GM23338 (cell line): ENCODE results near the gene GRK5. TPM values are rescaled to one million over a fixed set of nuclear protein-coding genes. Genes with fewer than 3 reads are reported as not detected.

Source experiments
- ATAC-seq: fragments of 200-7000 bp; cut with Tn5 transposase; 3 replicates; pipeline ENCODE4 v1.9.1; 2020
- DNase-seq: peaks from one replicate; pipeline ENCODE4 v3.0.0-alpha.2; 2015; ENCODE audit warnings: low spot score
- H2AFZ ChIP-seq: fragments of 200-600 bp; sonication (generic); 2 replicates; pipeline ENCODE4 v1.8.0; 2016; ENCODE audit warnings: antibody characterized with exemption, mild to moderate bottlenecking, moderate library complexity
- H3F3A ChIP-seq: fragments of 200-600 bp; sonication (generic); replicated peaks from 2 replicates; pipeline ENCODE4 v1.8.0; 2017; ENCODE audit warnings: antibody characterized with exemption, mixed run types, low read depth
- H3K27ac ChIP-seq: fragments of 200-600 bp; sonication (generic); 2 replicates; pipeline ENCODE4 v1.6.1; 2016; ENCODE audit warnings: low read depth
- H3K27me3 ChIP-seq: fragments of 200-600 bp; sonication (generic); 2 replicates; pipeline ENCODE4 v1.8.0; 2016; ENCODE audit warnings: mild to moderate bottlenecking, mixed run types, moderate library complexity; ENCODE audit not compliant: insufficient read depth
- H3K36me3 ChIP-seq: fragments of 200-600 bp; sonication (generic); 2 replicates; pipeline ENCODE4 v1.8.0; 2016; ENCODE audit warnings: mild to moderate bottlenecking; ENCODE audit not compliant: insufficient read depth
- H3K4me1 ChIP-seq: fragments of 200-600 bp; sonication (generic); 2 replicates; pipeline ENCODE4 v1.8.0; 2016; ENCODE audit warnings: mild to moderate bottlenecking, moderate library complexity; ENCODE audit not compliant: insufficient read depth
- H3K4me2 ChIP-seq: fragments of 200-600 bp; sonication (generic); 2 replicates; pipeline ENCODE4 v1.7.1; 2017; ENCODE audit warnings: mixed run types
- H3K4me3 ChIP-seq: fragments of 200-600 bp; sonication (generic); 2 replicates; pipeline ENCODE4 v1.6.1; 2016; ENCODE audit warnings: mixed run types
- H3K79me2 ChIP-seq: fragments of 200-600 bp; sonication (generic); replicated peaks from 2 replicates; pipeline ENCODE4 v1.8.0; 2017; ENCODE audit warnings: mild to moderate bottlenecking; ENCODE audit not compliant: insufficient read depth
- H3K9me2 ChIP-seq: fragments of 200-600 bp; sonication (generic); 2 replicates; pipeline ENCODE4 v1.8.0; 2017; ENCODE audit not compliant: insufficient read depth
- H4K20me1 ChIP-seq: fragments of 200-600 bp; sonication (generic); replicated peaks from 2 replicates; pipeline ENCODE4 v1.8.0; 2017; ENCODE audit warnings: mild to moderate bottlenecking; ENCODE audit not compliant: insufficient read depth
- H3K27ac Mint-ChIP-seq: 2 replicates; pipeline ENCODE4 v1.8.0; 2020; ENCODE audit warnings: inconsistent platforms, mild to moderate bottlenecking, moderate library complexity, mixed read lengths
- H3K27me3 Mint-ChIP-seq: 3 replicates; pipeline ENCODE4 v1.8.0; 2022; ENCODE audit warnings: low read depth, mild to moderate bottlenecking, moderate library complexity, mixed read lengths, inconsistent platforms; ENCODE audit not compliant: insufficient read depth, poor library complexity
- H3K36me3 Mint-ChIP-seq: 3 replicates; pipeline ENCODE4 v1.8.0; 2021; ENCODE audit warnings: low read depth, mild to moderate bottlenecking, inconsistent platforms, moderate library complexity, mixed read lengths
- H3K4me1 Mint-ChIP-seq: 3 replicates; pipeline ENCODE4 v1.8.0; 2020; ENCODE audit warnings: mild to moderate bottlenecking, inconsistent platforms, mixed read lengths
- H3K4me3 Mint-ChIP-seq: 3 replicates; pipeline ENCODE4 v1.8.0; 2021; ENCODE audit warnings: moderate library complexity, mild to moderate bottlenecking, inconsistent platforms, mixed read lengths
- H3K9me3 Mint-ChIP-seq: 3 replicates; pipeline ENCODE4 v1.8.0; 2020; ENCODE audit warnings: moderate library complexity, mild to moderate bottlenecking, inconsistent platforms, mixed read lengths
- CREB1 ChIP-seq: fragments of 250-450 bp; sonication (Bioruptor Pico); IDR thresholded peaks from 2 replicates; pipeline ENCODE4 v1.5.0; 2020; ENCODE audit warnings: low read depth, mild to moderate bottlenecking, moderate library complexity
- EZH2 ChIP-seq: fragments of 200-600 bp; sonication (generic); IDR thresholded peaks from one replicate; pipeline ENCODE4 v1.8.0; 2017; ENCODE audit warnings: antibody characterized with exemption, mild to moderate bottlenecking, low read depth; ENCODE audit not compliant: unreplicated experiment
- EZH2phosphoT487 ChIP-seq: fragments of 200-600 bp; sonication (generic); IDR thresholded peaks from one replicate; pipeline ENCODE4 v1.8.1; 2018; ENCODE audit warnings: antibody characterized with exemption; ENCODE audit not compliant: unreplicated experiment
- JUNB ChIP-seq: IDR thresholded peaks from one replicate; pipeline ENCODE4 v1.6.1; 2016; ENCODE audit warnings: antibody characterized with exemption; ENCODE audit not compliant: unreplicated experiment
- NANOG ChIP-seq: IDR thresholded peaks from 2 replicates; pipeline ENCODE4 v1.6.1; 2016; ENCODE audit warnings: antibody characterized with exemption, borderline replicate concordance
- POLR2AphosphoS5 ChIP-seq: IDR thresholded peaks from 2 replicates; pipeline ENCODE4 v1.6.1; 2016; ENCODE audit warnings: antibody characterized with exemption, low read depth
- REST ChIP-seq: IDR thresholded peaks from one replicate; pipeline ENCODE4 v1.6.1; 2018; ENCODE audit warnings: antibody characterized with exemption; ENCODE audit not compliant: unreplicated experiment
- STAT1 ChIP-seq: IDR thresholded peaks from one replicate; pipeline ENCODE4 v1.6.1; 2016; ENCODE audit warnings: antibody characterized with exemption; ENCODE audit not compliant: unreplicated experiment
- ZNF114 ChIP-seq: fragments of 250-450 bp; sonication (Bioruptor Pico); IDR thresholded peaks from 2 replicates; pipeline ENCODE4 v1.5.0; 2020; ENCODE audit warnings: mild to moderate bottlenecking, moderate library complexity
- ZNF331 ChIP-seq: fragments of 250-450 bp; sonication (Bioruptor Pico); IDR thresholded peaks from 2 replicates; pipeline ENCODE4 v1.5.0; 2020; ENCODE audit warnings: low read depth, mild to moderate bottlenecking, moderate library complexity
- ZNF462 ChIP-seq: fragments of 250-450 bp; sonication (Bioruptor Pico); IDR thresholded peaks from 2 replicates; pipeline ENCODE4 v1.5.0; 2020; ENCODE audit warnings: mild to moderate bottlenecking, moderate library complexity
- polyA plus RNA-seq: library from polyadenylated mRNA; unstranded; fragments of >200 nt; fragmentation: Nextera tagmentation; extraction: Ambion mirVana; gene quantifications from 2 replicates; pipeline ENCODE4 v1.2.1, GENCODE V29; 2016
- total RNA-seq: library from RNA; depleted of rRNA; stranded (reverse); fragments of >200 nt; shearing (Covaris generic); gene quantifications from 2 replicates; pipeline ENCODE4 v1.2.3, GENCODE V29; 2014
- TF ChIP-seq, protein P1 (sequence below), 2 experiments: fragments of 200-600 bp in 1 of 2; sonication (generic) in 1 of 2; conservative IDR thresholded peaks; 2 replicates each; pipeline versions ENCODE4 v1.5.1 to v1.6.1; 2016 to 2017; ENCODE audit warnings: antibody characterized with exemption in 2 of 2, low read depth in 2 of 2, mild to moderate bottlenecking in 2 of 2, moderate library complexity in 1 of 2
- TF ChIP-seq, protein P2 (sequence below): IDR thresholded peaks from 2 replicates; pipeline ENCODE4 v1.6.1; 2016; ENCODE audit warnings: antibody characterized with exemption

Gene GRK5
- total and polyA plus RNA-seq, 2 experiments from 2014 or later: 0.53 to 2.0 TPM

DNA sequence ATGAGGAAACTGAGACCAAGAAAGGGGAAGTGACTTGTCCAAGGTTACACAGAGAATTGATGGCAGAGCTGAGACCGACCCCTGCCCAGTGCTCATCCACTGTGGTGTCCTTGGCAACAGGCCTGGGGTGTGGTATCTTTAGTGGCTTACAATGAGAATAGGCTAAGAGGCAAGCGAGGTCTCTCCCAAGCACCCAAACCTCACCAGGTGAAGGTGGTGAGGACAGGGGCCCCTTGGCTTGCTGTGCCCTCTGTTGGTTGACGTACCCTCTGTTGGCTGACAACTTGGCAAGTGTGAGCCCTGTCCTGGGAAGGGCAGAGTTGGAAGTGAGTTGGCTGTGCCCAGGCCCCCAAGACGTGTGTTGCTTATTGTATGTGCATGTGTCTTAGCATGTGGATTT lies 166.9 kb downstream of the GRK5 start:
- Histone ChIP-seq H4K20me1 (no peaks in the 10 kb centered on the region; the same call in 1 of the 2 replicates), H2AFZ (no peak overlapping the region), H3F3A (no peaks in the 10 kb centered on the region), H3K4me3 (no peak overlapping the region), H3K27me3 (no peaks in the 10 kb centered on the region), H3K9me2 (no peaks in the 10 kb centered on the region), H3K27ac (no peak overlapping the region), H3K4me2 (no peak overlapping the region), H3K4me1 (no peaks in the 10 kb centered on the region), H3K36me3 (no peaks in the 10 kb centered on the region), H3K79me2 (no peaks in the 10 kb centered on the region)
- H3K27ac Mint-ChIP-seq: no peak overlapping the region
- TF ChIP-seq ZNF331 (CRISPR knock-in tag) (no peak), NANOG (no peak), JUNB (no peak), EZH2phosphoT487 (no peak), POLR2AphosphoS5 (no peak), ZNF462 (no peak), EZH2 (no peak), STAT1 (no peak), ZNF114 (CRISPR knock-in tag) (no peak), REST (no peak), CREB1 (CRISPR knock-in tag) (no peak)
- TF ChIP-seq, protein P1, sequence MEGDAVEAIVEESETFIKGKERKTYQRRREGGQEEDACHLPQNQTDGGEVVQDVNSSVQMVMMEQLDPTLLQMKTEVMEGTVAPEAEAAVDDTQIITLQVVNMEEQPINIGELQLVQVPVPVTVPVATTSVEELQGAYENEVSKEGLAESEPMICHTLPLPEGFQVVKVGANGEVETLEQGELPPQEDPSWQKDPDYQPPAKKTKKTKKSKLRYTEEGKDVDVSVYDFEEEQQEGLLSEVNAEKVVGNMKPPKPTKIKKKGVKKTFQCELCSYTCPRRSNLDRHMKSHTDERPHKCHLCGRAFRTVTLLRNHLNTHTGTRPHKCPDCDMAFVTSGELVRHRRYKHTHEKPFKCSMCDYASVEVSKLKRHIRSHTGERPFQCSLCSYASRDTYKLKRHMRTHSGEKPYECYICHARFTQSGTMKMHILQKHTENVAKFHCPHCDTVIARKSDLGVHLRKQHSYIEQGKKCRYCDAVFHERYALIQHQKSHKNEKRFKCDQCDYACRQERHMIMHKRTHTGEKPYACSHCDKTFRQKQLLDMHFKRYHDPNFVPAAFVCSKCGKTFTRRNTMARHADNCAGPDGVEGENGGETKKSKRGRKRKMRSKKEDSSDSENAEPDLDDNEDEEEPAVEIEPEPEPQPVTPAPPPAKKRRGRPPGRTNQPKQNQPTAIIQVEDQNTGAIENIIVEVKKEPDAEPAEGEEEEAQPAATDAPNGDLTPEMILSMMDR (conservative IDR thresholded peaks at IDR 0.05; ENCODE audit: low read depth in 2 of 2): no peak
- TF ChIP-seq, protein P2, sequence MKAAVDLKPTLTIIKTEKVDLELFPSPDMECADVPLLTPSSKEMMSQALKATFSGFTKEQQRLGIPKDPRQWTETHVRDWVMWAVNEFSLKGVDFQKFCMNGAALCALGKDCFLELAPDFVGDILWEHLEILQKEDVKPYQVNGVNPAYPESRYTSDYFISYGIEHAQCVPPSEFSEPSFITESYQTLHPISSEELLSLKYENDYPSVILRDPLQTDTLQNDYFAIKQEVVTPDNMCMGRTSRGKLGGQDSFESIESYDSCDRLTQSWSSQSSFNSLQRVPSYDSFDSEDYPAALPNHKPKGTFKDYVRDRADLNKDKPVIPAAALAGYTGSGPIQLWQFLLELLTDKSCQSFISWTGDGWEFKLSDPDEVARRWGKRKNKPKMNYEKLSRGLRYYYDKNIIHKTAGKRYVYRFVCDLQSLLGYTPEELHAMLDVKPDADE: no peak
- DNase-seq (no peak), ATAC-seq (no peak)
- no peaks in the 10 kb centered on the region for H3K27me3 Mint-ChIP-seq
- no peak overlapping the region for H3K4me3 Mint-ChIP-seq
- peaks cover 3% of the 10 kb centered on the region; the same call in 2 of the 3 replicates for H3K4me1 Mint-ChIP-seq
- no peaks in the 10 kb centered on the region for H3K36me3 Mint-ChIP-seq
- H3K9me3 Mint-ChIP-seq: no peaks in the 10 kb centered on the region
